ENCODE data around the gene SERPINB11. TPM values are rescaled to one million over a fixed set of nuclear protein-coding genes. Genes with fewer than 3 reads are reported as not detected.
A peak's percentile ranks its signal among the peaks of the same experiment; 100 is the strongest.
"Not testable (repeated sequence)": the region's sequence is repeated elsewhere in the genome, so short reads cannot be mapped to it uniquely, and the experiment has no call there.

Gene SERPINB11
- total and polyA plus RNA-seq, 4 donors = not detected

- H3K27ac ChIP-seq (ENCODE audit: low read depth, low read length) = no peak overlapping the region
- H3K4me3 ChIP-seq (ENCODE audit: low read depth, low read length) = no peak overlapping the region
- H3K4me1 ChIP-seq (ENCODE audit: control insufficient read depth, insufficient read depth, low read length) = no peaks in the 10 kb centered on the region
- no peaks in the 10 kb centered on the region for H3K36me3 ChIP-seq (ENCODE audit: control insufficient read depth, insufficient read depth, low read length)
- DNase-seq (ENCODE audit: low read depth in 4 of 6, low spot score in 6 of 6) = no peak
- no peaks in the 10 kb centered on the region for H3K9me3 ChIP-seq (ENCODE audit: control insufficient read depth, insufficient read depth, low read length)
- no peaks in the 10 kb centered on the region for H3K27me3 ChIP-seq (ENCODE audit: control insufficient read depth, insufficient read depth, low read length)
Measured at GRCh38 chr18:63757541-63757940, 54.8 kb downstream of the SERPINB11 start.

- peak in 2 of 6 donors; percentile 6 to 8 for DNase-seq (ENCODE audit: low read depth in 4 of 6, low spot score in 6 of 6)
- WGBS (ENCODE audit: insufficient coverage) = no CpG with 5 or more reads among the region's 3 CpGs
- Histone ChIP-seq H3K27ac (ENCODE audit: low read depth, low read length) (no peak overlapping the region), H3K9me3 (ENCODE audit: control insufficient read depth, insufficient read depth, low read length) (no peaks in the 10 kb centered on the region), H3K4me1 (ENCODE audit: control insufficient read depth, insufficient read depth, low read length) (no peaks in the 10 kb centered on the region), H3K4me3 (ENCODE audit: low read depth, low read length) (no peak overlapping the region), H3K36me3 (ENCODE audit: control insufficient read depth, insufficient read depth, low read length) (no peaks in the 10 kb centered on the region), H3K27me3 (ENCODE audit: control insufficient read depth, insufficient read depth, low read length) (no peaks in the 10 kb centered on the region)
Measured at GRCh38 chr18:63758615-63759240, 56.0 kb downstream of the SERPINB11 start.

GRCh38 chr18:63759786-63760185 is 57.0 kb downstream of the SERPINB11 start:
- not testable (repeated sequence) for DNase-seq (ENCODE audit: low read depth in 4 of 6, low spot score in 6 of 6); H3K27me3 ChIP-seq (ENCODE audit: control insufficient read depth, insufficient read depth, low read length); H3K4me1 ChIP-seq (ENCODE audit: control insufficient read depth, insufficient read depth, low read length); H3K27ac ChIP-seq (ENCODE audit: low read depth, low read length); H3K36me3 ChIP-seq (ENCODE audit: control insufficient read depth, insufficient read depth, low read length); H3K9me3 ChIP-seq (ENCODE audit: control insufficient read depth, insufficient read depth, low read length); H3K4me3 ChIP-seq (ENCODE audit: low read depth, low read length)
- WGBS (ENCODE audit: insufficient coverage) = 100% methylated on average over 1 of the region's 2 CpGs

GRCh38 chr18:63762518-63762917 is 59.8 kb downstream of the SERPINB11 start:
- no peak overlapping the region for H3K27ac ChIP-seq (ENCODE audit: low read depth, low read length)
- H3K36me3 ChIP-seq (ENCODE audit: control insufficient read depth, insufficient read depth, low read length) = no peaks in the 10 kb centered on the region
- H3K4me1 ChIP-seq (ENCODE audit: control insufficient read depth, insufficient read depth, low read length) = no peaks in the 10 kb centered on the region
- no peak overlapping the region for H3K4me3 ChIP-seq (ENCODE audit: low read depth, low read length)
- no peaks in the 10 kb centered on the region for H3K9me3 ChIP-seq (ENCODE audit: control insufficient read depth, insufficient read depth, low read length)
- no peak for DNase-seq (ENCODE audit: low read depth in 4 of 6, low spot score in 6 of 6)
- WGBS (ENCODE audit: insufficient coverage) = no CpG with 5 or more reads among the region's 1 CpG
- no peaks in the 10 kb centered on the region for H3K27me3 ChIP-seq (ENCODE audit: control insufficient read depth, insufficient read depth, low read length)

- Histone ChIP-seq H3K9me3 (ENCODE audit: control insufficient read depth, insufficient read depth, low read length) (no peaks in the 10 kb centered on the region), H3K4me1 (ENCODE audit: control insufficient read depth, insufficient read depth, low read length) (no peaks in the 10 kb centered on the region), H3K27me3 (ENCODE audit: control insufficient read depth, insufficient read depth, low read length) (no peaks in the 10 kb centered on the region), H3K27ac (ENCODE audit: low read depth, low read length) (no peak overlapping the region), H3K36me3 (ENCODE audit: control insufficient read depth, insufficient read depth, low read length) (no peaks in the 10 kb centered on the region), H3K4me3 (ENCODE audit: low read depth, low read length) (no peak overlapping the region)
- WGBS (ENCODE audit: insufficient coverage) = no CpG with 5 or more reads among the region's 3 CpGs
- DNase-seq (ENCODE audit: low read depth in 4 of 6, low spot score in 6 of 6) = no peak
Measured at GRCh38 chr18:63763831-63764600, 61.3 kb downstream of the SERPINB11 start.

GRCh38 chr18:63765837-63766236 is 63.1 kb downstream of the SERPINB11 start:
- Histone ChIP-seq H3K27ac (ENCODE audit: low read depth, low read length) (no peak overlapping the region), H3K27me3 (ENCODE audit: control insufficient read depth, insufficient read depth, low read length) (no peaks in the 10 kb centered on the region), H3K4me3 (ENCODE audit: low read depth, low read length) (no peak overlapping the region), H3K9me3 (ENCODE audit: control insufficient read depth, insufficient read depth, low read length) (no peaks in the 10 kb centered on the region), H3K36me3 (ENCODE audit: control insufficient read depth, insufficient read depth, low read length) (no peaks in the 10 kb centered on the region), H3K4me1 (ENCODE audit: control insufficient read depth, insufficient read depth, low read length) (no peaks in the 10 kb centered on the region)
- no CpG with 5 or more reads among the region's 2 CpGs for WGBS (ENCODE audit: insufficient coverage)
- no peak for DNase-seq (ENCODE audit: low read depth in 4 of 6, low spot score in 6 of 6)

Other genes starting within 250 kb of the SERPINB11 start
- gene SERPINB5, start 226.0 kb upstream of the SERPINB11 start, total RNA-seq = under 1 TPM in 1 of 2 donors, not detected in 1; 0.20 TPM
- not detected for gene SERPINB5, start 226.0 kb upstream of the SERPINB11 start, polyA plus RNA-seq (ENCODE audit: insufficient read length in 2 of 2)
- gene SERPINB12, start 160.6 kb upstream of the SERPINB11 start, total RNA-seq = not detected
- not detected for gene SERPINB12, start 160.6 kb upstream of the SERPINB11 start, polyA plus RNA-seq (ENCODE audit: insufficient read length in 2 of 2)
- not detected for gene SERPINB13, start 115.6 kb upstream of the SERPINB11 start, total RNA-seq
- gene SERPINB13, start 115.6 kb upstream of the SERPINB11 start, polyA plus RNA-seq (ENCODE audit: insufficient read length in 2 of 2) = not detected
- not detected for gene SERPINB4, start 58.7 kb upstream of the SERPINB11 start, total RNA-seq
- not detected for gene SERPINB4, start 58.7 kb upstream of the SERPINB11 start, polyA plus RNA-seq (ENCODE audit: insufficient read length in 2 of 2)
- not detected for gene SERPINB3, start 41.1 kb upstream of the SERPINB11 start, total RNA-seq
- gene SERPINB3, start 41.1 kb upstream of the SERPINB11 start, polyA plus RNA-seq (ENCODE audit: insufficient read length in 2 of 2) = not detected
- gene SERPINB7, start 72.5 kb downstream of the SERPINB11 start, total RNA-seq = not detected
- not detected for gene SERPINB7, start 72.5 kb downstream of the SERPINB11 start, polyA plus RNA-seq (ENCODE audit: insufficient read length in 2 of 2)
- gene SERPINB2, start 184.7 kb downstream of the SERPINB11 start, total RNA-seq = under 1 TPM; 0.28 to 0.69 TPM
- gene SERPINB2, start 184.7 kb downstream of the SERPINB11 start, polyA plus RNA-seq (ENCODE audit: insufficient read length in 2 of 2) = not detected
- gene SERPINB10, start 205.0 kb downstream of the SERPINB11 start, total RNA-seq = 1 to 10 TPM in 1 of 2 donors, under 1 TPM in 1; 0.33 to 3.7 TPM
- under 1 TPM in 1 of 2 donors, not detected in 1; 0.17 TPM for gene SERPINB10, start 205.0 kb downstream of the SERPINB11 start, polyA plus RNA-seq (ENCODE audit: insufficient read length in 2 of 2)
- gene HMSD, start 246.3 kb downstream of the SERPINB11 start, total RNA-seq = 1 to 10 TPM in 1 of 2 donors, under 1 TPM in 1; 0.79 to 1.2 TPM
- gene HMSD, start 246.3 kb downstream of the SERPINB11 start, polyA plus RNA-seq (ENCODE audit: insufficient read length in 2 of 2) = 1 to 10 TPM; 3.7 to 4.6 TPM

Data from spinal cord (tissue), 10 donors.